Liver (tissue), 2 donors: ENCODE results near the gene GCLC.

ENCODE experiments used
- YY1 ChIP-seq: IDR thresholded peaks from 2 replicates; pipeline ENCODE4 v1.6.1; 2016; ENCODE audit warnings: antibody characterized with exemption, mild to moderate bottlenecking
- TF ChIP-seq, protein P1 (sequence below): fragments of 150-350 bp; IDR thresholded peaks from 2 replicates; pipeline ENCODE4 v1.5.1; 2017; ENCODE audit warnings: improper control_type of control experiment, low read depth, low read length; ENCODE audit not compliant: missing input control
- TF ChIP-seq, protein P2 (sequence below): IDR thresholded peaks from 2 replicates; pipeline ENCODE4 v1.6.1; 2016; ENCODE audit warnings: antibody characterized with exemption
- donor health status: healthy.

DNA sequence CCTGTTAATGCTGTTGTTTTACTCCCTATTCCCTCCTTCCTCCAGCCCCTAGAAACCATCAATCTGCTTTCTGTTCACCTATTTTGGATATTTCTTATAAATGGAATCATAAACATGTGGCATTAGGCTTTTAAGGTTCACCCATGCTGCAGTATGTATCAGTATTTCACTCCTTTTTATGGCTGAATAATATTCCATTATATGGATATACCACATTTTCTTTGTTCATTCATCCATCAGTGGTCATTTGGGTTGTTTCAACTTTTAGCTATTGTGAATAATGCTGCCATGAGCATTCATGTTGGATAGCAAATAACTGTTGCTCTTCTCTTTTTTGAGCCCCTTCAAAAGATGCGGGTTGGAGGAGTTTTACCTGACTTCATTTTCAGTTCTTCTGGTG is 89.2 kb downstream of the GCLC start:
- TF ChIP-seq, protein P1, sequence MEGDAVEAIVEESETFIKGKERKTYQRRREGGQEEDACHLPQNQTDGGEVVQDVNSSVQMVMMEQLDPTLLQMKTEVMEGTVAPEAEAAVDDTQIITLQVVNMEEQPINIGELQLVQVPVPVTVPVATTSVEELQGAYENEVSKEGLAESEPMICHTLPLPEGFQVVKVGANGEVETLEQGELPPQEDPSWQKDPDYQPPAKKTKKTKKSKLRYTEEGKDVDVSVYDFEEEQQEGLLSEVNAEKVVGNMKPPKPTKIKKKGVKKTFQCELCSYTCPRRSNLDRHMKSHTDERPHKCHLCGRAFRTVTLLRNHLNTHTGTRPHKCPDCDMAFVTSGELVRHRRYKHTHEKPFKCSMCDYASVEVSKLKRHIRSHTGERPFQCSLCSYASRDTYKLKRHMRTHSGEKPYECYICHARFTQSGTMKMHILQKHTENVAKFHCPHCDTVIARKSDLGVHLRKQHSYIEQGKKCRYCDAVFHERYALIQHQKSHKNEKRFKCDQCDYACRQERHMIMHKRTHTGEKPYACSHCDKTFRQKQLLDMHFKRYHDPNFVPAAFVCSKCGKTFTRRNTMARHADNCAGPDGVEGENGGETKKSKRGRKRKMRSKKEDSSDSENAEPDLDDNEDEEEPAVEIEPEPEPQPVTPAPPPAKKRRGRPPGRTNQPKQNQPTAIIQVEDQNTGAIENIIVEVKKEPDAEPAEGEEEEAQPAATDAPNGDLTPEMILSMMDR = no peak
- TF ChIP-seq, protein P2, sequence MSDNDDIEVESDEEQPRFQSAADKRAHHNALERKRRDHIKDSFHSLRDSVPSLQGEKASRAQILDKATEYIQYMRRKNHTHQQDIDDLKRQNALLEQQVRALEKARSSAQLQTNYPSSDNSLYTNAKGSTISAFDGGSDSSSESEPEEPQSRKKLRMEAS = no peak
- no peak for TF ChIP-seq YY1
